H9 (cell line): Measurements from ENCODE around the gene HOMER1. TPM values are rescaled to one million over a fixed set of nuclear protein-coding genes. Genes with fewer than 3 reads are reported as not detected.

Experiments used
- DNase-seq: peaks from one replicate; pipeline ENCODE4 v3.0.0-alpha.2; 2017
- H2AFZ ChIP-seq: one replicate; pipeline ENCODE4 v1.6.1; 2013; ENCODE audit warnings: mild to moderate bottlenecking, low read length, control low read depth, moderate library complexity
- H2AK5ac ChIP-seq: 2 replicates; pipeline ENCODE4 v1.6.1; 2013; ENCODE audit warnings: low read length, control low read depth, mixed read lengths; ENCODE audit not compliant: insufficient read length
- H2BK120ac ChIP-seq: one replicate; pipeline ENCODE4 v1.6.1; 2013; ENCODE audit warnings: low read depth, mild to moderate bottlenecking, low read length, control low read depth, inconsistent platforms; ENCODE audit not compliant: poor library complexity, severe bottlenecking
- H2BK12ac ChIP-seq: 2 replicates; pipeline ENCODE4 v1.6.1; 2013; ENCODE audit warnings: low read length, control low read depth, mixed read lengths, low read depth; ENCODE audit not compliant: insufficient read length
- H2BK15ac ChIP-seq: 2 replicates; pipeline ENCODE4 v1.6.1; 2013; ENCODE audit warnings: low read depth, low read length, control low read depth
- H2BK20ac ChIP-seq: one replicate; pipeline ENCODE4 v1.6.1; 2013; ENCODE audit warnings: low read depth, mild to moderate bottlenecking, low read length, control low read depth, inconsistent platforms; ENCODE audit not compliant: poor library complexity, severe bottlenecking
- H2BK5ac ChIP-seq: 2 replicates; pipeline ENCODE4 v1.6.1; 2013; ENCODE audit warnings: low read length, control low read depth, mixed read lengths; ENCODE audit not compliant: insufficient read length
- H3K14ac ChIP-seq: 2 replicates; pipeline ENCODE4 v1.6.1; 2013; ENCODE audit warnings: low read length, control low read depth; ENCODE audit not compliant: insufficient read depth
- H3K18ac ChIP-seq: 2 replicates; pipeline ENCODE4 v1.6.1; 2013; ENCODE audit warnings: low read depth, mild to moderate bottlenecking, mixed read lengths, low read length, control low read depth; ENCODE audit not compliant: insufficient read length
- H3K23ac ChIP-seq: 2 replicates; pipeline ENCODE4 v1.6.1; 2013; ENCODE audit warnings: low read length, control low read depth, mixed read lengths, low read depth; ENCODE audit not compliant: insufficient read length
- H3K23me2 ChIP-seq: 2 replicates; pipeline ENCODE4 v1.6.1; 2013; ENCODE audit warnings: low read depth, mild to moderate bottlenecking, mixed read lengths, low read length, control low read depth; ENCODE audit not compliant: insufficient read length, poor library complexity, severe bottlenecking
- H3K27ac ChIP-seq: 2 replicates; pipeline ENCODE4 v1.5.1; 2013; ENCODE audit warnings: low read length, control low read depth, mixed read lengths, low read depth; ENCODE audit not compliant: insufficient read length
- H3K27me3 ChIP-seq: 2 replicates; pipeline ENCODE4 v1.6.1; 2013; ENCODE audit warnings: low read length, control low read depth, inconsistent platforms; ENCODE audit not compliant: insufficient read depth
- H3K4ac ChIP-seq: 2 replicates; pipeline ENCODE4 v1.6.1; 2013; ENCODE audit warnings: low read depth, mild to moderate bottlenecking, control low read depth, inconsistent platforms, low read length, moderate library complexity
- H3K4me1 ChIP-seq: 2 replicates; pipeline ENCODE4 v1.6.1; 2013; ENCODE audit warnings: low read length, control low read depth, inconsistent platforms; ENCODE audit not compliant: insufficient read depth
- H3K4me2 ChIP-seq: 2 replicates; pipeline ENCODE4 v1.6.1; 2013; ENCODE audit warnings: low read length, control low read depth, mixed read lengths; ENCODE audit not compliant: insufficient read length, insufficient read depth
- H3K56ac ChIP-seq: 2 replicates; pipeline ENCODE4 v1.6.1; 2013; ENCODE audit warnings: low read depth, mild to moderate bottlenecking, mixed read lengths, low read length, control low read depth; ENCODE audit not compliant: insufficient read length
- H3K79me1 ChIP-seq: 2 replicates; pipeline ENCODE4 v1.6.1; 2013; ENCODE audit warnings: low read depth, mild to moderate bottlenecking, moderate library complexity, low read length, control low read depth, inconsistent platforms; ENCODE audit not compliant: insufficient read depth, poor library complexity, severe bottlenecking
- H3K79me2 ChIP-seq: 2 replicates; pipeline ENCODE4 v1.6.1; 2013; ENCODE audit warnings: low read length, control low read depth, inconsistent platforms; ENCODE audit not compliant: insufficient read depth
- H3K9ac ChIP-seq: 2 replicates; pipeline ENCODE4 v1.6.1; 2013; ENCODE audit warnings: low read length, control low read depth, mixed read lengths; ENCODE audit not compliant: insufficient read length; ENCODE audit errors: extremely low read depth
- H3K9me3 ChIP-seq: one replicate; pipeline ENCODE4 v1.6.1; 2013; ENCODE audit warnings: low read depth, low read length, inconsistent platforms; ENCODE audit not compliant: control insufficient read depth
- H3T11ph ChIP-seq: one replicate; pipeline ENCODE4 v1.6.1; 2013; ENCODE audit warnings: mild to moderate bottlenecking, low read length, control low read depth, inconsistent platforms
- H4K20me1 ChIP-seq: one replicate; pipeline ENCODE4 v1.6.1; 2013; ENCODE audit not compliant: control insufficient read depth, insufficient read length, insufficient read depth
- H4K5ac ChIP-seq: 2 replicates; pipeline ENCODE4 v1.6.1; 2013; ENCODE audit warnings: low read depth, mild to moderate bottlenecking, mixed read lengths, low read length, control low read depth; ENCODE audit not compliant: insufficient read length
- H4K8ac ChIP-seq: replicated peaks from 2 replicates; pipeline ENCODE4 v1.6.1; 2013; ENCODE audit warnings: low read length, control low read depth, mixed read lengths, low read depth; ENCODE audit not compliant: insufficient read length
- H4K91ac ChIP-seq: 2 replicates; pipeline ENCODE4 v1.6.1; 2013; ENCODE audit warnings: low read depth, mild to moderate bottlenecking, moderate library complexity, mixed read lengths, low read length, control low read depth; ENCODE audit not compliant: insufficient read length
- H3K27ac Mint-ChIP-seq, 3 experiments: 2 replicates in 2 of 3; 3 replicates in 1 of 3; pipeline ENCODE4 v1.8.0; 2020 to 2021; ENCODE audit warnings: mixed read lengths in 3 of 3, mild to moderate bottlenecking in 1 of 3, moderate library complexity in 1 of 3
- H3K27me3 Mint-ChIP-seq: 2 replicates; pipeline ENCODE4 v1.8.0; 2021; ENCODE audit warnings: low read depth, mild to moderate bottlenecking, moderate library complexity, mixed read lengths
- H3K36me3 Mint-ChIP-seq, 3 experiments: 2 replicates in 2 of 3; 3 replicates in 1 of 3; pipeline ENCODE4 v1.8.0; 2020 to 2021; ENCODE audit warnings: low read depth in 3 of 3, mixed read lengths in 3 of 3; ENCODE audit not compliant: insufficient read depth in 1 of 3
- H3K4me1 Mint-ChIP-seq, 2 experiments: 2 replicates each; pipeline ENCODE4 v1.8.0; 2020; ENCODE audit warnings: mixed read lengths in 2 of 2
- H3K4me3 Mint-ChIP-seq, 2 experiments: 2 replicates in 1 of 2; 3 replicates in 1 of 2; pipeline ENCODE4 v1.8.0; 2020 to 2021; ENCODE audit warnings: mild to moderate bottlenecking in 2 of 2, mixed read lengths in 2 of 2, moderate library complexity in 1 of 2
- H3K9me3 Mint-ChIP-seq, 2 experiments: 2 replicates in 1 of 2; 3 replicates in 1 of 2; pipeline ENCODE4 v1.8.0; 2020; ENCODE audit warnings: mild to moderate bottlenecking in 2 of 2, mixed read lengths in 2 of 2, moderate library complexity in 1 of 2
- CTCF ChIP-seq: fragments of 200-600 bp; sonication (generic); conservative IDR thresholded peaks from 3 replicates; pipeline ENCODE4 v1.8.0; 2021; ENCODE audit warnings: antibody characterized with exemption, mild to moderate bottlenecking
- WGBS: extraction: QIAGEN DNeasy Blood & Tissue Kit; methylation state at CpG from one replicate; pipeline ENCODE4 v1.1.7; 2013; ENCODE audit warnings: missing lambda C conversion rate, low lambda C conversion rate, mixed read lengths; ENCODE audit not compliant: insufficient read length; ENCODE audit errors: extremely low coverage; 5-methylcytosine and 5-hydroxymethylcytosine counted together
- total RNA-seq: library from RNA; stranded (reverse); gene quantifications from 2 replicates; pipeline ENCODE4 v1.2.1, GENCODE V29; 2021

HOMER1 gene
- total RNA-seq, 1 experiment from 2014 or later: 39.5 TPM

GRCh38 chr5:79552984-79553383 lies 39.0 kb upstream of the HOMER1 start:
- Histone ChIP-seq H2AK5ac (no peak overlapping the region), H3K79me1 (no peaks in the 10 kb centered on the region), H3K9me3 (no peaks in the 10 kb centered on the region), H3K23me2 (no peaks in the 10 kb centered on the region), H4K20me1 (no peaks in the 10 kb centered on the region), H2BK15ac (no peak overlapping the region), H3T11ph (no peak overlapping the region), H3K23ac (no peak overlapping the region), H2BK5ac (no peak overlapping the region), H2BK12ac (no peak overlapping the region), H2AFZ (no peak overlapping the region), H4K5ac (no peak overlapping the region), H3K56ac (no peak overlapping the region), H2BK20ac (no peak overlapping the region), H2BK120ac (no peak overlapping the region), H3K4me2 (no peak overlapping the region), H4K91ac (no peak overlapping the region), H3K14ac (no peak overlapping the region), H3K79me2 (no peaks in the 10 kb centered on the region), H3K27ac (no peak overlapping the region), H3K27me3 (no peaks in the 10 kb centered on the region), H4K8ac (no peak overlapping the region), H3K4me1 (no peaks in the 10 kb centered on the region; the same call in 1 of the 2 replicates), H3K9ac (no peak overlapping the region), H3K18ac (no peak overlapping the region), H3K4ac (no peak overlapping the region)
- H3K4me1 Mint-ChIP-seq: peaks cover 11 to 16% of the 10 kb centered on the region in 2 experiments
- WGBS: no CpG with 5 or more reads among the region's 4 CpGs
- H3K27ac Mint-ChIP-seq: no peak overlapping the region
- no peak for TF ChIP-seq CTCF
- H3K36me3 Mint-ChIP-seq: no peaks in the 10 kb centered on the region
- no peaks in the 10 kb centered on the region for H3K9me3 Mint-ChIP-seq
- no peak for DNase-seq
- H3K4me3 Mint-ChIP-seq: no peak overlapping the region
- no peaks in the 10 kb centered on the region for H3K27me3 Mint-ChIP-seq
